HL-60/S4 (cell line): ENCODE results near the gene CALN1.
"Not testable (repeated sequence)": the region's sequence is repeated elsewhere in the genome, so short reads cannot be mapped to it uniquely, and the experiment has no call there.

Source experiments
- in situ Hi-C: fragments of 300-500 bp; cut with MboI; formaldehyde crosslinking; loops from 2 replicates; pipeline ENCODE4 v1.14.3; 2022; ENCODE audit warnings: low sequenced_read_pairs

The CALN1 gene

DNA sequence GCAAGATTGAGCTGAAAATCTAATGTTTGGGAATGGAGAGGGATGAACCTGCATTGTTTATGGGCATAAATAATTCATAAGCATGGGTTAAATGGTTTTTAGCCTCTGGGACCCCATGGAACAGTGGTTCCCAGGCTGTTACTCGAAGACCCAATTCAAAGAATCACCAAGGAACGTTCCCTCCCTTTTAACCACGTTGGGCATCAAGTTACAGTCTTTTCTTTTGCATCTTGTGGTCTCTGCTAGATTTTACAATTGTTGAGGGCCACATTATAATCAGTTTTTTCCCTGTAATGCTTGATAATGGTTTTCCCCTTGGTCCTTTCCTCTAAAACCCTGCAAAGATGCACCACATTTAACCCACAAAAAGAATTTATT lies 2.5 kb downstream of the CALN1 start:
- in situ Hi-C loops = no loop called here

DNA sequence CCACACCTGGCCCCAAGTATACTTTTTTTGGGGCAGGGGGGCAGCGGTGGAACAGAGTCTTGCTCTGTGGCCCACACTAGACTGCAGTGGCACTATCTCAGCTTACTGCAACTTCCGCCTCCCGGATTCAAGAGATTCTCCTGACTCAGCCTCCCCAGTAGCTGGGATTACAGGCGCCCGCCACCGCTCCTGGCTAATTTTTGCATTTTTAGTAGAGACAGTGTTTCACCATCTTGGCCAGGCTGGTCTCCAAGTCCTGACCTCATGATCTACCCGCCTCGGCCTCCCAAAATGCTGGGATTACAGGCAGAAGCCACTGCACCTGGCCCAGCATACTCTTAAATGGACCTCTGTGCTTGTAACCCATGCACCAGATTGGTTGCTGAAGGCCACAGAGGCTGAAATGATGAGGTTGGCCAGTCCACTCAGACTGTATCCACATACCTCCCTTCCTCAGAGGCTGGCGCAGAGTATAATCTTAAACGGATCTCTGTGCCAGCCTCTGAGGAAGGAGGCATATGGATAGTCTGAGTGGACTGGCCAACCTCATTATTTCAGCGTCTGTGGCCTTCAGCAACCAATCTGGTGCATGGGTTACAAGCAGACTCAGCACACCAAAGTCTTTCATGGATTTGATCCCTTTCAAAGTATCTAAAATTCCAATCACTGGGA lies 3.0 kb downstream of the CALN1 start:
- in situ Hi-C loops = no loop called here

DNA sequence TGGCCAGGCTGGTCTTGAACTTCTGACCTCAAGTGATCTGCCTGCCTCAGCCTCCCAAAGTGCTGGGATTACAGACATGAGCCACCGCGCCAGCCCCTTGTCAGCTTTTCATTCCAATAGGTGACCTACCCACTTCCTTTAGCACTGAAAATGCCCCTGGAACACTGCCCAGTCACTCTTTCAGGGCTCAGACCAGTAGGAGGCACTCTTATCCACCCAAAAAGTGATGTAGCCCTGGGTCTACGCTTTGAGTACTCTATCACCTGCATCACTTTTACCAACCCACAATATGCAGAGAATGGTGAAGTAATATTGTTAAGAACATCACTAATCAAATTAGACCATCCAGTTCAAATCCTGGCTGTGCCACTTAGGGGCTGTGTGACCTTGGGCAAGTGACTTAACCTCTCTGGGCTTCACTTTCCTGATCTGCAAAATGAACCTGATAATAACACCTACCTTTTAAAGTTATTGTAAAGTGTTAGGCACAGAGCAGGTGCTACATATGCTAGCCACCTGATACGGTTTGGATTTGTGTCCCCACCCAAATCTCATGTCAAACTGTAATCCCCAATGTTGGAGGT lies 5.2 kb downstream of the CALN1 start:
- in situ Hi-C loops = no loop called here

DNA sequence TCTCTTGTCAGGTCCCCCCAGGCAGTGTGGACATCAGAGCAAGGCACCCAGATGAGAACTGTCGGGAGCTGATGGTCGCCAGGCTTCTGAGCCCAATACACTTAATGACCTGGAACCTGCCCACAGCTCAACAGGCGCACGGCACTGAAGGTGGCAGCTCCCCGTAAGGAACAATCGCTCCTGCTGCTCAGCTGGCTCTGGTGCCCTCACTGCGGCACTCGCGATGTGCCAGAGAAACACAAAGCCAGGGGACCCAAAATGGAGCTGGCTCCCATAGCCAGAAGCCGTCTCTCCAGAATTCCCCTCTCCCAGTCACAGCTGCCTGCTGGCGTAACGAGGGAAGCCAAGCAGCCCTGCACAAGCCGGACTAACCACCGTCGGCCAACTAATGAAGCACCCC lies 6.3 kb downstream of the CALN1 start:
- in situ Hi-C loops = no loop called here

DNA sequence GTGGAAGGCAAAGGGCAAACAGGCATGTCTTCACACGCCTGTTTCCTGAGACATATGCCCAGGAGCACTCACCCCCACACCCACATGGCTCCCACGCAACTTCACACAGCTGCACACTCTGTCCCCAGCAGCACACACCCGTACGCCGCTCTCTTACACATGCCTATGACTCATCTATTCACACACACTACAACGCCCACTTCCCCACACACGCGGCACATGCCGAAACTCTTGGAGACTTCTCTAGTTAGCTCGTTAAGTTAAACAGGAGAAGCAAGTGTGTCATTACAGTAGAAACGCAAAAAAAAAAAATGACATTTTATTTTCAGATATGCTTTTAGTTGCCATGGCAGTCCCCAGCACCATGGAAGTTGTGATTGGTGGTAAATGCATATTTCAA lies 6.7 kb downstream of the CALN1 start:
- in situ Hi-C loops = no loop called here

DNA sequence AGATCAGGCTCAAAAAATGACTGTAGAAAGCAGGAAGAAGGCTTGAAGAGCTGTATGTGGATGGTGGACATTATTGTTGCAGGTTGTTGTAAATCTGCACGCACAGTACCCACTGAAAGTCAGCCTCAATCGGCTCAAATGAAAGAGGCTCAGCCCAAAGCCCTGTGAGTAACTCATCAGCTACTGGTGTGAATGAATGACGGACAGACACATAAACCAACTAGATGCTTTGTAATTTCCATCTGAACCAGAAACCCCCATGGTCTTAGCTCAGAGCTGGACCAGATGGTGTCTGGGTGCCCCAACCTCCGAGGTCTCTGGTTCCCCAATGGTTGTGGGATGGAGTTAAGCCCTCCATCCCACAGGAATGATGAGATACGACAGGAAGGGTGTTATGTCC lies 7.4 kb downstream of the CALN1 start:
- in situ Hi-C loops = no loop called here

DNA sequence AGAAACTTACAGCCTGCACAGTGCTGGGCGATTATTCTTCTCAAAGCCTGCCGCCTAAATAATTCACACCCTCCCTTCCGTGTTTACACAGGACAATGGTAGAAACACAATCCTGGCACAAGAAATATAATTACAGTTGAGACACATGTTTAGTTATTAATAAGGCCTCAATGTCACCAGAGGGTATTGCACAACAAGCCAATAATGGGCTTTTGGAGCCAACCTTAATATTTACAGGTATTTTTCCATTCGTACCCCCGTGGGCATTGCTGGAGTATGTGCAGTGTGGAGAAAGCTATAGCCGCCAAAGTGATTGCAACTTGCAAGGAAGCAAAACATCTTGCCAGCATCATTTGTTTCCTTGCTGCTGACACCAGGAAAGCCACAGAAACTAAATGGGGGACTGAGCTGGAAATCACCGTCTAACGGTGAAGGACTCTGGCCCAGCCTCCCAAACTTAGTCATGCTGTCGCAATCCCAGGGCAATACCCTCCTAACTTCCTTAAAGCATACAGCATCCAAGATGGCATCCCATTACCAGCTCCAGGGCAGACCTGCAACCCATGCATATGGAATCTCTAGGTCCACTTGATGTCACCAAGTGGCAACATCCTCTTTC lies 8.6 kb downstream of the CALN1 start:
- in situ Hi-C loops = no loop called here

DNA sequence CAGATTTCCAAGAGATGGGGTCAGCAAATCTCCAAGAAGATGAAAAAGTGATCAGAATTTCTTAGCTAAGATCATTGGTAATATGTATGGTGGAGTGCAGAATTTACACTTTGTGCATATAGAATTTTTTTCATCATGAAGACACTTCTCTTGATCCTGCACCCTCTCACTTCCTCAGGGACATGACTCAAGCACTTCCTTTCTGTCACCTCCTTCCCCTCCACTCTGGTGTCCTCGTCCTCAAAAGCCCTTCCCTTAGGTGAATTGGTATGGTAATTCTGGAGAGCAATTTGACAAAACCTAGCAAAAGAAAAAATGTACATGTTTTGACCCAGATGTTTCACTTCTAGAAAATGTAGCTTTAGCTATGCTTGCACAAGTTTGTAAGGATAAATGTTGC lies 18.1 kb downstream of the CALN1 start:
- in situ Hi-C loops = no loop called here

DNA sequence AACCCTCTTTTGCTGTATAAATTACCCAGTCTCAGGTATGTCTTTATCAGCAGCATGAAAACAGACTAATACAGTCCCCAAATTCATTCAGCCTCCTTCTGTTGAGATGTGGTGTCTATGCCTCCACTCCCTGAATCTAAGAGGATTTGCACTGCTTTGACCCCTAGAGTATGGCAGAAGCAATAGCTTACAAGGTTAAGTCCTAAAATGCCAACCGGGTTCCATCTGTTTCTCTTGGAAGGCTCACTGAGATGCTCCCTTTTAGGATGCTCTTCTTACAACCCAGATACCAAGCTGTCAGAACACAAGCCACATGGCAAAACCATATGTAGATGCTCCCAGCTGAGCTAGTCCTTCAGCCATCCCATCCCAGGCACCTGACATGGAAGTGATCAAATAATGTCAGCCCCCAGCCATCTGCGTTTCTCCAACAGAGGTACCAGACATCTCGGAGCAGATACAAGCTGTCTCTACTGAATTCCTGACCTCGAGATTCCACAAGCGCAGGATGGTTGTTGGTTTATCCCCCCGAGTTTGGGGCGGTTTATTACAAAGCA lies 20.2 kb downstream of the CALN1 start:
- in situ Hi-C loops = no loop called here

DNA sequence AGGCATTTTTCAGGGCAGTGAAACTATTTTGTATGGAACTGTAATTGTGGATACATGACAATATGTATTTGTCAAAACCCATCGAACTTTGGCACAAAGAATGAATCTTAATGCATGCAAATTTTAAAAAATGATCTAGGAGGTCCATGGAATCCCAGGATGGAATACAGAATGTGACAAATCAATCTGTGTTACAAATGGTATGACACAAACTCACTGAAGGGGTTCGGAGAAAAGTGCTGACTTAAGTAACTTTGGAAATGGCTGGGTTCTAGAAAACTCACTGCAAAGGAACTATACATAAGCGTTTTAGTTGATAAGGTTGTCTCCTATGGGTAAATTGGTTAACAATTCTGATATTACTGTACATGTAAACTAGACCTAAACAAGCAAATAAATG lies 26.0 kb downstream of the CALN1 start:
- in situ Hi-C loops = no loop called here

DNA sequence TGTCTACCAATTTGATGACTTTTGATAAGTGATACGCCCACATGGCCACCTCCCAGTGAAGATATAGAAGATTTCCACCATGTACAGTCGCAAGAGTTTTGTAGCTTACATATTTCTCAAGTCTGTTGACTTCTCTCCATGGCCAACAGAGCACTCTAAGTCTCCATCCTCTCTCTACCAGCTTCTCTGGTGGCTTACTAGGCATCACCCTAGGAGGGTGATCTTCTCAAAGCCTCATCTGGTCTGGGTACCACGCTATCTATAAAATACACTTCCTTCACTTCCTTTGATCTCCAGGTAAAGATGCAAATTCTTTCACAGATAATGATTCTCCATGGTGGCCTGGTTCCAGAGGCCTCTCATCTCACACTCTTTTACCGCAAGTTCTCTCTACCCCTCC lies 49.9 kb downstream of the CALN1 start:
- in situ Hi-C loops = no loop called here

DNA sequence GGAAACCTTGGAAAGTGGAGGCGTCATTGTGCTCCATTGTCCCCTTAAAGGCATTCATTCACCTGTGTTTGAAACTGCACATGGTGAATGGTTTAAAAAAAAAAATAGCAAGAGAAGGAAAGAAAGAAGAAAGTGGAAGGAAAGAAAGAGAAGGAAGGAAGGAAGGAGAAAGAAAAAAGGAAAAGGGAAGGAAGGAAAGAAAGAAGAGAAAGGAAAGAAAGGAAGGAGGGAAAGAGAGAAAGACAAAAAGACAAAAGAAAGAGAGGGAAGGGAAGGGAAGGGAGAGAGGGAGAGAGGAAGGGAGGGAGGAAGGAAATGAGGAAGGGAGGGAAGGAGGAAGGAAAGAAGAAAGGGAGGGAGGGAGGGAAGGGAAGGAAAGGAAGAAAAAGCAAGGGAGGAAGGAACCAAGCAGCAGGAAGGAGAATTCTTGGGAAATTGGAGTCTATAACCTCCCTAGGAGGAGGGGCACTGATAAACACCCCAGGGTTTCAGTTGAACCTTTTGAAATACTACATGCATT lies 66.9 kb downstream of the CALN1 start:
- in situ Hi-C loops = no loop called here

DNA sequence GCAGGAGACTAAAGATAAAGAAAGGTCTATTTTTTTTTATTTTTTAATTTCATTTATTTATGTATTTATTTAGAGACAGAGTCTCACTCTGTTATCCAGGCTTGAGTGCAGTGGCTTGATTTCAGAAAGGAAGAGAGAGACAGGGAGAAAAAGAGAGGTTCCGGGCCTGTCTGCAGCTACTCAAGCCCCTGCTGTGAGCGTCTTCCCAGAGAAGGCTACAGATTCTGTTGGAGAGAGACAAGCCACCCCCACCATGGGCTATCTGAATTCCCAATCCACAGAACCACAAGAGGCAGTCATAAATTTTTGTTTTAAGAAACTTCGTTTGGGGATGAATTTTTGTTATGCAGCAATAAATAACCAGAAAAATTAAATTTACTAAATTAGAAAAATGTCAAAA lies 68.1 kb downstream of the CALN1 start:
- in situ Hi-C loops = no loop called here

DNA sequence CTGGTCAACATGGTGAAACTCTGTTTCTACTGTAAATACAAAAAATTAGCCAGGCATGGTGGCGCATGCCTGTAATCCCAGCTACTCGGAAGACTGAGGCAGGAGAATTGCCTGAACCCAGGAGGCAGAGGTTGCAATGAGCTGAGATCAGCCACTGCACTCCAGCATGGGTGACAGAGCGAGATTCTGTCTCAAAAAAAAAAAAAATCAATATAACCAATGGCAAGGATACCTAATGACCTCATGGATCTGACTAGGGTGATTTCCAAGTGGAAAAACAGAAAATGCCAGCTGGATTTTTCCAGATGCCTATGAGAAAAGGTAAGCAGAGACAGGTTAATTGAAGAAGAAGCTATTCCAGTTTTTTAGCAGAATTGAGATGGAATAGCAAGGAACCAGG lies 68.8 kb downstream of the CALN1 start:
- in situ Hi-C loops = not testable (repeated sequence)

DNA sequence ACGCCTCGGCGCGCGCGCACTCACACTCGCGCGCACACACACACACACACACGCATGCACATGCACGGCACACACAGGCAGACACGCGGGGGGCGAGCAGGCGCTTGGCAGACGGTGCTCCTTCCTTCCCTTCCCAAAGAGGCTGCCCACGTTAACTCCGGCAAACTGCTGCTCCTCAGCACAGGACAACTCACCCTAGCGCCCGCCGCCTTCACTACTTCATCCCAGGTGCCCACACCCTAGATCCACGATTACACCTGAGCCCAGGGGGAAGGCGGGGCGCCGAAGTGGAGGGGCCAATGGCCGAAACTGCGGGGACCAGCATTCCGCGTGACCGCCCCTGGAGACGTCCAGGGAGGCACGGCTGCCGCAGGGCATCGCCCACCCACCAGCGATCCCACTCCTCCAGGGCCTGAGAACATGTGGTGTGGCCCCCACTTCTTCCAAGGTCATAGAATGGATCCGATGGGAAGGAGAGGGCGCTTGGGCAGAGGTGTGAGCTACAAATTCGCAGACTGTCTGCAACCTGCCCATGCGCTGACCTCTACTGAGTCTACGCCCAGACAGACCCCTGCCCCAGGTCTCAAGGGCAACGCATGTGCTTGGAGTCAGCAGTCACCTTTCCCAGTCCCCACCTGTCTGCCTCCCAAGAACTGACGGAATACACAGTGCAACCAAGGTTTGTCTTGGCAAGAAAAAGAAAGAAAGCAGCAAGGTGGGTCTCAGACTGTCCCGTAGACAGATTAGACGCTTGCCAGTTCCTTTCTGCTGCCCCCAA lies 74.6 kb downstream of the CALN1 start:
- in situ Hi-C loops = no loop called here

DNA sequence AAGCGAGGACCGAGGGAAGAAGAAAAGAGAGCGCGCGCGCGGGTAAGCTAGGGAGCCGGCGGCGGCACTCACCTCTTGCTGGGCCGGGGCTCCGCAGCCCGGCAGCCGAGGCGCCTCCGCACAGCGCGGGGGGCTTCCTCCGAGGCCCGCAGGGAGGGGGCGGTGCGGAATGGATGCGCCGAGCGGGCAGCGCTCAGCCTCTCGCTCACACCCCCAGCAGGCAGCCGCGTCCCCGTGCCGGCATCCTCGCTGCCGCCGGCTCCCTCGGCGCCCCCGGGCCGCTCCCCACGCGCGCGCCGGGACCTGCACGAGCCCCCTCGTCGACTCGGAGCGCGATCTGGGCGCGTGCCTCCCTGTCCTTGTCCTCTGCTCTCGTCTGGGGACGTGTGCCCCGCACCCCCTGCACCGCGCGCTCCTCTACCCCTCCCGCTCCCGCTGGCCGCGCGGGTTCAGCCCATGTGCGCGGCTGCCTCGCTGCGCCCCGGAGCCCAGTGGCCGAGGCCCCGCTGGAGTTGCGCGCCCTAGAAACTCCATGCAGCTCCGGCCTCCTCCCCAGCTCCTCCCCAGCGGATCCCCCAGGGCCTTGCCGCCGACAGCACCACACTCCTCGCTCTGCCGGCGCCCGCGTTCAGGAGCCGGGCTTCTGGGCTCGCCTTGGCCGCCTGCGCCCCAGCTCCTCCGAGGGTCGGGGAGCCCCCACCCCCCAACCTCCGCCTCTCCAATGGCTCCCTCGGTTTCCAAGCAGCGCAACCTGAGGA lies 75.3 kb downstream of the CALN1 start:
- in situ Hi-C loops = no loop called here

DNA sequence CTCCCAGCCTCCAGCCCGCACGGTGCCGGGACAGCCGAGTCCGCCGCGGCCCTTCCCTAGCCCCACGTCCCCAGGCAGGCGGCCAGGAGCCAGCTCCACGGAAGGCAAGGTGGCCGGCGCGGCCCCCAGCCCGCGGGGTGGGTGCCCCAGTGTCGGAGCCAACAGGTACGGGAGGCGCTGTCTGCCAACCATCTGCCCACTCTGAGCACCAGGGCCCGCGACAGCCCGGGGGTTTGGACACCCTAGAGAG lies 75.8 kb downstream of the CALN1 start:
- in situ Hi-C loops = no loop called here

DNA sequence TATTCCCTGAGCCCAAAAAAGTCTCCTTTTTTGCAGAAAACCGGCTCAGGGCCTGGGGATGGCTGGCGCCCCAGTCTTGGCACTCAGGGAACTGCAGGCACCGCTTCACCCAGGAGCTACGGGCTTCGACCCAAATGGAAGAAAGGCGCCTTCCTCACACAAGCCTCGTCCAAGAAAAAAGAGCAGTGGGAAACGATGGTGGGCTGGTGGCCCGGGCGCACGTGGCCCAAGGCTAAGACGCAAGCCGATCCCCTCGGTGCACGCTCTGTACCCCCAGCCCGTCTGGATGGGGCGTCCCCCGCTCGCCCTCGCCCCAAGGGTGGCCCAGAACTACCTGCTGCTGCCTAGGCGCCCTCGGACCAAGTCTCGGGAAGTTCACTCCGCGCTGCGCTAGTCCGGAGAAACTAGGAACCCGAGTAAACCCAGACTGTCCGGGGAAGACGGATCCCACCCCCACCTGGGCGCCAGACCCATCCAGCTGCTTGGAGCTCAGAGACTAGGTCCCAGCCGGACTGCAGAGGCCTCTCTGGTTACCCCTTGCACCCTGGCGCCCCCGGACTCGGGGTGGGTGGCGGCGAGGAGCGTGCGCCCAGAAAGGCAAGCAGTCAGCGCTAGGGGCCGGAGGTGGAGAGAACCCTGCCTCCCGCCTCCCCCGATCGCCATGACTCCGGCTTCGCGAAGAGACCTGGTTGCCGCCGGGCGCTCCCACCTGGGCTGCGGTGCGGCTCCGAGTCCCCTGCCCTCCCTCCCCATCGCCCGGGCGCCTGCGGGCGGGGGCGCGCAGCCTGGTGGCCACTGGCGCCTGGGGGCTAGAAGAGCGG lies 76.4 kb downstream of the CALN1 start:
- in situ Hi-C loops = no loop called here

DNA sequence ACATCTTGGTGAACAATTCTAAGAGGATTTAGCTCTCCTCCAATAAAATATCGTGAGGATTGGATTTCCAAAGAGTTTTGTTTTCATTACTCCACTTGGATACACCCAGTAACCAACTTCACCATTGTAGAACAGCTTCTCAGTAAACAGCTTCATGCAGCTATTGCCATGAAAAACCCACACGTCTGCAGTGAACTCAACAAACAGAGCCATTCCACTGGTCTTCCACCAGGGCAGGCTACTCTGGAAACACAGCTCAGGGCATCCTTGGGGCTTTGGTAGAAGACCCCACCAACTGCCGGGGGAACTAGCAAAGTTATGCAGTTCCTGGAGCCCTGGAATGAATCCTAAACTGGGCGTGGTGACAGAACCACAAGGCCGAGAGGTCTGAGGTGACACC lies 77.4 kb downstream of the CALN1 start:
- in situ Hi-C loops = no loop called here

DNA sequence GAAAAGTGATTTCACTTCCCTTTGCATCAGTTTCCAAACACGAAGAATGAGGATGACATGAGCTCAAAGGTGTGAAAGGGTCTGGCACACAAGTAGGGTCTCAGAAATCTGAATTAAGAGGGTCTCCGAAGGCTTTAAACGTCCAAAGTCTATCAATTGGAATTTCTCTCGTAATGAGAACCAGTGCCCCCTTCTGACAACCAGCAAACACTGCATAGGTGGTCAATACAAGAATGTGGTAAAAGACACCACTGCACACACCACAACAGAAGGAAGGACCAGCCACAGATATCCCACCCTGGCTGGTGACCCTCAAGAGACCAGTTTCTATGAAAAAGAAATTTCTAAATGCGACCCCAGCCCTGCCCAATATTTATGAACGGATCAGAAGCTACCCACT lies 78.1 kb downstream of the CALN1 start:
- in situ Hi-C loops = no loop called here
